Aorta (tissue), 5 donors: ENCODE results near the gene TYMS. TPM values are rescaled to one million over a fixed set of nuclear protein-coding genes. Genes with fewer than 3 reads are reported as not detected.

Experiments
- ATAC-seq: fragments of 200-7000 bp; cut with Tn5 transposase; one replicate; pipeline ENCODE4 v1.9.1; 2022; ENCODE audit warnings: moderate library complexity; ENCODE audit not compliant: low FRiP score
- DNase-seq, 2 donors: peaks; one replicate each; pipeline ENCODE4 v3.0.0-alpha.2; 2020
- H3K27ac ChIP-seq, 2 donors: one replicate each; pipeline ENCODE4 v1.5.1; 2013; ENCODE audit warnings: low read length in 2 of 2, mild to moderate bottlenecking in 2 of 2, moderate library complexity in 2 of 2, control low read depth in 1 of 2, inconsistent platforms in 1 of 2, low read depth in 1 of 2
- H3K27me3 ChIP-seq, 2 donors: one replicate each; pipeline ENCODE4 v1.6.1; 2013; ENCODE audit warnings: control low read depth in 1 of 2, low read length in 1 of 2, mild to moderate bottlenecking in 1 of 2, moderate library complexity in 1 of 2; ENCODE audit not compliant: insufficient read depth in 2 of 2, control insufficient read depth in 1 of 2
- H3K36me3 ChIP-seq, 2 donors: one replicate each; pipeline ENCODE4 v1.6.1; 2013; ENCODE audit warnings: control low read depth in 1 of 2, low read length in 1 of 2, mild to moderate bottlenecking in 1 of 2; ENCODE audit not compliant: insufficient read depth in 2 of 2, control insufficient read depth in 1 of 2
- H3K4me1 ChIP-seq, 2 donors: one replicate each; pipeline ENCODE4 v1.6.1; 2013; ENCODE audit warnings: low read length in 2 of 2, control low read depth in 1 of 2, mild to moderate bottlenecking in 1 of 2, moderate library complexity in 1 of 2; ENCODE audit not compliant: insufficient read depth in 2 of 2, control insufficient read depth in 1 of 2
- H3K4me3 ChIP-seq, 2 donors: one replicate each; pipeline ENCODE4 v1.5.1; 2013; ENCODE audit warnings: low read length in 2 of 2, control low read depth in 1 of 2, mild to moderate bottlenecking in 1 of 2
- H3K9me3 ChIP-seq: one replicate; pipeline ENCODE4 v1.6.1; 2013; ENCODE audit warnings: mild to moderate bottlenecking, low read length; ENCODE audit not compliant: control insufficient read depth
- WGBS, 2 donors: extraction: QIAGEN DNeasy Blood & Tissue Kit; methylation state at CpG; one replicate each; pipeline ENCODE4 v1.1.7; 2013; 5-methylcytosine and 5-hydroxymethylcytosine counted together
- intact Hi-C, 2 donors: fragments of 100-400 bp; cut with DNase I; formaldehyde crosslinking; loops; one replicate each; pipeline versions ENCODE4 v1.14.2 to v1.15.0; 2022
- polyA plus RNA-seq, 2 donors: library from polyadenylated mRNA; stranded (reverse); fragments of 200-250 nt; gene quantifications; one replicate each; pipeline ENCODE4 v1.2.3, GENCODE V29; 2013
- total RNA-seq, 2 donors: library from RNA; stranded (reverse); fragmentation: NEBNext Ultra II Directional; extraction: Animal tissue kit (Norgen Biotek cat#: 25700); gene quantifications; one replicate each; pipeline ENCODE4 v1.2.1, GENCODE V29; 2021
- donor health status: healthy with polysubstance abuse.
- donor health status: Bipolar disorder and iron deficiency.
- donor health status: DM: no; HTN: no; CAD: no.
- donor health status: DM: no; HTN: no; CAD: no.
- donor health status: DM: yes; HTN: yes; CAD: no.

TYMS gene
- total and polyA plus RNA-seq, 4 donors = 1.3 to 5.6 (median 4.3) TPM

- Histone ChIP-seq H3K4me3 (no peak overlapping the region), H3K27me3 (peaks cover 0 to 2% of the 10 kb centered on the region in 2 donors), H3K36me3 (no peaks in the 10 kb centered on the region), H3K27ac (no peak overlapping the region), H3K4me1 (no peaks in the 10 kb centered on the region), H3K9me3 (no peaks in the 10 kb centered on the region)
- WGBS, 2 donors = 96% methylated on average over 4 of the region's 4 CpGs
- no peak for ATAC-seq
- no peak for DNase-seq
- intact Hi-C loops = no loop called here
These were observed 2.9 kb upstream of the TYMS start for GRCh38 chr18:654601-655000.

- peaks cover 0 to 2% of the 10 kb centered on the region in 2 donors for H3K27me3 ChIP-seq
- H3K27ac ChIP-seq = no peak overlapping the region
- ATAC-seq = no peak
- DNase-seq = no peak
- intact Hi-C loops = no loop called here
- no peaks in the 10 kb centered on the region for H3K4me1 ChIP-seq
- H3K36me3 ChIP-seq = no peaks in the 10 kb centered on the region
- H3K4me3 ChIP-seq = no peak overlapping the region
- no peaks in the 10 kb centered on the region for H3K9me3 ChIP-seq
- 94% methylated on average over 6 of the region's 6 CpGs for WGBS, 2 donors
These were observed 2.0 kb upstream of the TYMS start for GRCh38 chr18:655445-655844.

GRCh38 chr18:658001-658946, 821 bp downstream of the TYMS start:
- Histone ChIP-seq H3K4me1 (no peaks in the 10 kb centered on the region), H3K4me3 (peak overlapping the region; percentile 24 to 67), H3K27ac (no peak overlapping the region), H3K36me3 (no peaks in the 10 kb centered on the region), H3K27me3 (peaks cover 0 to 2% of the 10 kb centered on the region in 2 donors), H3K9me3 (no peaks in the 10 kb centered on the region)
- peak; percentile 87 to 92 for DNase-seq
- intact Hi-C loops = no loop called here
- WGBS, 2 donors = 2 to 3% methylated on average over 60 to 72 of the region's 72 CpGs
- peak; percentile 91 for ATAC-seq

- intact Hi-C loops = no loop called here
- no peaks in the 10 kb centered on the region for H3K4me1 ChIP-seq
- no peak for ATAC-seq
- no peak overlapping the region for H3K4me3 ChIP-seq
- H3K36me3 ChIP-seq = no peaks in the 10 kb centered on the region
- H3K27me3 ChIP-seq = peaks cover 0 to 2% of the 10 kb centered on the region in 2 donors
- no peaks in the 10 kb centered on the region for H3K9me3 ChIP-seq
- DNase-seq = no peak
- WGBS, 2 donors = 82 to 86% methylated on average over 10 of the region's 10 CpGs
- H3K27ac ChIP-seq = no peak overlapping the region
These were observed 1.6 kb downstream of the TYMS start for GRCh38 chr18:658947-659533.

- H3K4me3 ChIP-seq = no peak overlapping the region
- H3K36me3 ChIP-seq = no peaks in the 10 kb centered on the region
- ATAC-seq = no peak
- H3K27me3 ChIP-seq = no peaks in the 10 kb centered on the region
- H3K27ac ChIP-seq = no peak overlapping the region
- WGBS, 2 donors = 90 to 92% methylated on average over 6 of the region's 6 CpGs
- intact Hi-C loops = no loop called here
- no peaks in the 10 kb centered on the region for H3K4me1 ChIP-seq
- H3K9me3 ChIP-seq = no peaks in the 10 kb centered on the region
- no peak for DNase-seq
These were observed 2.1 kb downstream of the TYMS start for GRCh38 chr18:659597-659996.

- H3K9me3 ChIP-seq = no peaks in the 10 kb centered on the region
- H3K27ac ChIP-seq = no peak overlapping the region
- intact Hi-C loops = no loop called here
- DNase-seq (no peak), ATAC-seq (no peak)
- H3K27me3 ChIP-seq = no peaks in the 10 kb centered on the region
- no peaks in the 10 kb centered on the region for H3K4me1 ChIP-seq
- H3K4me3 ChIP-seq = no peak overlapping the region
- H3K36me3 ChIP-seq = no peaks in the 10 kb centered on the region
- 95 to 99% methylated on average over 4 of the region's 4 CpGs for WGBS, 2 donors
These were observed 4.7 kb downstream of the TYMS start for GRCh38 chr18:662197-662596.

GRCh38 chr18:666177-666576, 8.7 kb downstream of the TYMS start:
- Histone ChIP-seq H3K4me3 (no peak overlapping the region), H3K9me3 (no peaks in the 10 kb centered on the region), H3K27me3 (no peaks in the 10 kb centered on the region), H3K27ac (no peak overlapping the region), H3K4me1 (no peaks in the 10 kb centered on the region), H3K36me3 (no peaks in the 10 kb centered on the region)
- ATAC-seq (no peak), DNase-seq (no peak)
- 91% methylated on average over 8 of the region's 8 CpGs for WGBS, 2 donors
- intact Hi-C loops = no loop called here

- Histone ChIP-seq H3K4me3 (no peak overlapping the region), H3K4me1 (no peaks in the 10 kb centered on the region)
- intact Hi-C loops = no loop called here
These were observed 9.2 kb downstream of the TYMS start for GRCh38 chr18:666628-667027.

GRCh38 chr18:668260-668659, 10.8 kb downstream of the TYMS start:
- H3K27ac ChIP-seq = no peak overlapping the region
- intact Hi-C loops = no loop called here
- ATAC-seq = no peak
- no peaks in the 10 kb centered on the region for H3K4me1 ChIP-seq
- no peaks in the 10 kb centered on the region for H3K27me3 ChIP-seq
- DNase-seq = no peak
- 71 to 83% methylated on average over 1 of the region's 1 CpG for WGBS, 2 donors
- H3K9me3 ChIP-seq = no peaks in the 10 kb centered on the region
- H3K4me3 ChIP-seq = no peak overlapping the region
- H3K36me3 ChIP-seq = peaks cover 0 to 8% of the 10 kb centered on the region in 2 donors

More at GRCh38 chr18:666628-667027, 9.2 kb downstream of the TYMS start:
- H3K36me3 ChIP-seq = no peaks in the 10 kb centered on the region
- 94 to 97% methylated on average over 3 of the region's 3 CpGs for WGBS, 2 donors
- ATAC-seq (no peak), DNase-seq (no peak)
- H3K9me3 ChIP-seq = no peaks in the 10 kb centered on the region
- H3K27me3 ChIP-seq = no peaks in the 10 kb centered on the region
- no peak overlapping the region for H3K27ac ChIP-seq
